ENCODE data around the gene MAPK7.
A peak's percentile ranks its signal among the peaks of the same experiment; 100 is the strongest.

MAPK7 gene

GRCh38 chr17:19364699-19365498 lies 13.4 kb upstream of the MAPK7 start:
- DNase-seq: no peak

- no peak for DNase-seq
These were observed 12.8 kb upstream of the MAPK7 start for GRCh38 chr17:19365499-19365817.

GRCh38 chr17:19365833-19366636 lies 12.3 kb upstream of the MAPK7 start:
- no peak for DNase-seq

GRCh38 chr17:19366637-19366972 lies 11.7 kb upstream of the MAPK7 start:
- DNase-seq: no peak

GRCh38 chr17:19368229-19368628 lies 10.1 kb upstream of the MAPK7 start:
- DNase-seq: peak; percentile 68

- DNase-seq: no peak
These were observed 9.1 kb upstream of the MAPK7 start for GRCh38 chr17:19369107-19369778.

GRCh38 chr17:19369846-19370492 lies 8.3 kb upstream of the MAPK7 start:
- peak; percentile 69 for DNase-seq

GRCh38 chr17:19370493-19370960 lies 7.8 kb upstream of the MAPK7 start:
- DNase-seq: peak; percentile 79

- DNase-seq: peak; percentile 28
These were observed 6.9 kb upstream of the MAPK7 start for GRCh38 chr17:19371259-19372010.

- DNase-seq: no peak
These were observed 6.3 kb upstream of the MAPK7 start for GRCh38 chr17:19372011-19372370.

GRCh38 chr17:19372439-19372838 lies 5.9 kb upstream of the MAPK7 start:
- no peak for DNase-seq

- DNase-seq: no peak
These were observed 5.3 kb upstream of the MAPK7 start for GRCh38 chr17:19372866-19373504.

GRCh38 chr17:19374136-19374535 lies 4.2 kb upstream of the MAPK7 start:
- no peak for DNase-seq

- no peak for DNase-seq
These were observed 2.6 kb upstream of the MAPK7 start for GRCh38 chr17:19375732-19376131.

GRCh38 chr17:19376811-19377210 lies 1.5 kb upstream of the MAPK7 start:
- no peak for DNase-seq

GRCh38 chr17:19377602-19378415 lies 489 bp upstream of the MAPK7 start:
- DNase-seq: peak; percentile 99

- DNase-seq: no peak
These were observed 1.2 kb downstream of the MAPK7 start for GRCh38 chr17:19379361-19380065.

- no peak for DNase-seq
These were observed 2.4 kb downstream of the MAPK7 start for GRCh38 chr17:19380481-19381301.

GRCh38 chr17:19381361-19381740 lies 3.1 kb downstream of the MAPK7 start:
- DNase-seq: no peak

Measured in suppressor macrophage treated with lipopolysaccharide for 4 hours (primary cell).